ENCODE results near the gene SCLT1.

DNA sequence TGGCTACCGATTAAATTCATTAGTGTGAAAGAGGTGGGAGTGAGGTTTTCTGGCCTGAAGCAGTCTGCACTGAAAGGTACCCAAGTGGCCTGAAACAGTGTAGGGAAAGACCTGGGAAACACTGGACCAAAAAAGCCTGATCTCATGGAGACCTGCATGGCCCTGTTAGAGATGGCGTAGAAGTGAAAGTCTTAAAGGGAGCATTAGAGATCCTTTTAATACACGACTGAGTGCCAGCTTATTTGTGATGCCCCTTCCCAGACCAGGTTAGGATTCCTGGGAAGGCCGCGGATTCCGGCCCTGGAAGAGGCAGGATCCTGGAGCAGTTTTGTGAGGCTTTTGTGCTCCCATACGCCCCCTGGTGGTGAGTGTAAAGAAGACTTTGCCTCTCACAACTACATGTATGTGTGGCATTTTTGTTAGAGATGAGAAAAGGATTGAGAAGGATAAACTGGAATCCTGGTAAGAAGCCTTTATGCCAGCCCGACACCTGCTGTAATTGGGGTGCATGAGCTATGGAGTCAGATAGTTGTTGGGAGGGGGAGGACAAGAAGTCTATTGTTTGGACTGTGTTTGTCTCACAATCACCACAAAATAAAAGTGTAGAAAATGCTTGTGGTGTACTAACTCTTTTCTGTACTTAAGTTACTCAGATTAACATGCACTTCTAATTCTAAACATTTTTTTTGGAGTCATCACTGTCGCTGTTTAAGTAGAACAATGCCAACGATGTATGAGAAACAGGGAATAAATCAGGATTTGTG, 229.8 kb downstream of the SCLT1 start:
- TF ChIP-seq, protein P1, sequence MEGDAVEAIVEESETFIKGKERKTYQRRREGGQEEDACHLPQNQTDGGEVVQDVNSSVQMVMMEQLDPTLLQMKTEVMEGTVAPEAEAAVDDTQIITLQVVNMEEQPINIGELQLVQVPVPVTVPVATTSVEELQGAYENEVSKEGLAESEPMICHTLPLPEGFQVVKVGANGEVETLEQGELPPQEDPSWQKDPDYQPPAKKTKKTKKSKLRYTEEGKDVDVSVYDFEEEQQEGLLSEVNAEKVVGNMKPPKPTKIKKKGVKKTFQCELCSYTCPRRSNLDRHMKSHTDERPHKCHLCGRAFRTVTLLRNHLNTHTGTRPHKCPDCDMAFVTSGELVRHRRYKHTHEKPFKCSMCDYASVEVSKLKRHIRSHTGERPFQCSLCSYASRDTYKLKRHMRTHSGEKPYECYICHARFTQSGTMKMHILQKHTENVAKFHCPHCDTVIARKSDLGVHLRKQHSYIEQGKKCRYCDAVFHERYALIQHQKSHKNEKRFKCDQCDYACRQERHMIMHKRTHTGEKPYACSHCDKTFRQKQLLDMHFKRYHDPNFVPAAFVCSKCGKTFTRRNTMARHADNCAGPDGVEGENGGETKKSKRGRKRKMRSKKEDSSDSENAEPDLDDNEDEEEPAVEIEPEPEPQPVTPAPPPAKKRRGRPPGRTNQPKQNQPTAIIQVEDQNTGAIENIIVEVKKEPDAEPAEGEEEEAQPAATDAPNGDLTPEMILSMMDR (IDR thresholded peaks at IDR 0.05): peak; percentile 85
- TF ChIP-seq, protein P2, sequence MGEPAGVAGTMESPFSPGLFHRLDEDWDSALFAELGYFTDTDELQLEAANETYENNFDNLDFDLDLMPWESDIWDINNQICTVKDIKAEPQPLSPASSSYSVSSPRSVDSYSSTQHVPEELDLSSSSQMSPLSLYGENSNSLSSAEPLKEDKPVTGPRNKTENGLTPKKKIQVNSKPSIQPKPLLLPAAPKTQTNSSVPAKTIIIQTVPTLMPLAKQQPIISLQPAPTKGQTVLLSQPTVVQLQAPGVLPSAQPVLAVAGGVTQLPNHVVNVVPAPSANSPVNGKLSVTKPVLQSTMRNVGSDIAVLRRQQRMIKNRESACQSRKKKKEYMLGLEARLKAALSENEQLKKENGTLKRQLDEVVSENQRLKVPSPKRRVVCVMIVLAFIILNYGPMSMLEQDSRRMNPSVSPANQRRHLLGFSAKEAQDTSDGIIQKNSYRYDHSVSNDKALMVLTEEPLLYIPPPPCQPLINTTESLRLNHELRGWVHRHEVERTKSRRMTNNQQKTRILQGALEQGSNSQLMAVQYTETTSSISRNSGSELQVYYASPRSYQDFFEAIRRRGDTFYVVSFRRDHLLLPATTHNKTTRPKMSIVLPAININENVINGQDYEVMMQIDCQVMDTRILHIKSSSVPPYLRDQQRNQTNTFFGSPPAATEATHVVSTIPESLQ (CRISPR knock-in tag; IDR thresholded peaks at IDR 0.05): no peak
- TF ChIP-seq, protein P3, sequence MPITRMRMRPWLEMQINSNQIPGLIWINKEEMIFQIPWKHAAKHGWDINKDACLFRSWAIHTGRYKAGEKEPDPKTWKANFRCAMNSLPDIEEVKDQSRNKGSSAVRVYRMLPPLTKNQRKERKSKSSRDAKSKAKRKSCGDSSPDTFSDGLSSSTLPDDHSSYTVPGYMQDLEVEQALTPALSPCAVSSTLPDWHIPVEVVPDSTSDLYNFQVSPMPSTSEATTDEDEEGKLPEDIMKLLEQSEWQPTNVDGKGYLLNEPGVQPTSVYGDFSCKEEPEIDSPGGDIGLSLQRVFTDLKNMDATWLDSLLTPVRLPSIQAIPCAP (CRISPR knock-in tag; IDR thresholded peaks at IDR 0.05): no peak
- TF ChIP-seq, protein P4, sequence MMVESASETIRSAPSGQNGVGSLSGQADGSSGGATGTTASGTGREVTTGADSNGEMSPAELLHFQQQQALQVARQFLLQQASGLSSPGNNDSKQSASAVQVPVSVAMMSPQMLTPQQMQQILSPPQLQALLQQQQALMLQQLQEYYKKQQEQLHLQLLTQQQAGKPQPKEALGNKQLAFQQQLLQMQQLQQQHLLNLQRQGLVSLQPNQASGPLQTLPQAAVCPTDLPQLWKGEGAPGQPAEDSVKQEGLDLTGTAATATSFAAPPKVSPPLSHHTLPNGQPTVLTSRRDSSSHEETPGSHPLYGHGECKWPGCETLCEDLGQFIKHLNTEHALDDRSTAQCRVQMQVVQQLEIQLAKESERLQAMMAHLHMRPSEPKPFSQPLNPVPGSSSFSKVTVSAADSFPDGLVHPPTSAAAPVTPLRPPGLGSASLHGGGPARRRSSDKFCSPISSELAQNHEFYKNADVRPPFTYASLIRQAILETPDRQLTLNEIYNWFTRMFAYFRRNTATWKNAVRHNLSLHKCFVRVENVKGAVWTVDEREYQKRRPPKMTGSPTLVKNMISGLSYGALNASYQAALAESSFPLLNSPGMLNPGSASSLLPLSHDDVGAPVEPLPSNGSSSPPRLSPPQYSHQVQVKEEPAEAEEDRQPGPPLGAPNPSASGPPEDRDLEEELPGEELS (CRISPR knock-in tag; IDR thresholded peaks at IDR 0.05): no peak
- TF ChIP-seq, protein P5, sequence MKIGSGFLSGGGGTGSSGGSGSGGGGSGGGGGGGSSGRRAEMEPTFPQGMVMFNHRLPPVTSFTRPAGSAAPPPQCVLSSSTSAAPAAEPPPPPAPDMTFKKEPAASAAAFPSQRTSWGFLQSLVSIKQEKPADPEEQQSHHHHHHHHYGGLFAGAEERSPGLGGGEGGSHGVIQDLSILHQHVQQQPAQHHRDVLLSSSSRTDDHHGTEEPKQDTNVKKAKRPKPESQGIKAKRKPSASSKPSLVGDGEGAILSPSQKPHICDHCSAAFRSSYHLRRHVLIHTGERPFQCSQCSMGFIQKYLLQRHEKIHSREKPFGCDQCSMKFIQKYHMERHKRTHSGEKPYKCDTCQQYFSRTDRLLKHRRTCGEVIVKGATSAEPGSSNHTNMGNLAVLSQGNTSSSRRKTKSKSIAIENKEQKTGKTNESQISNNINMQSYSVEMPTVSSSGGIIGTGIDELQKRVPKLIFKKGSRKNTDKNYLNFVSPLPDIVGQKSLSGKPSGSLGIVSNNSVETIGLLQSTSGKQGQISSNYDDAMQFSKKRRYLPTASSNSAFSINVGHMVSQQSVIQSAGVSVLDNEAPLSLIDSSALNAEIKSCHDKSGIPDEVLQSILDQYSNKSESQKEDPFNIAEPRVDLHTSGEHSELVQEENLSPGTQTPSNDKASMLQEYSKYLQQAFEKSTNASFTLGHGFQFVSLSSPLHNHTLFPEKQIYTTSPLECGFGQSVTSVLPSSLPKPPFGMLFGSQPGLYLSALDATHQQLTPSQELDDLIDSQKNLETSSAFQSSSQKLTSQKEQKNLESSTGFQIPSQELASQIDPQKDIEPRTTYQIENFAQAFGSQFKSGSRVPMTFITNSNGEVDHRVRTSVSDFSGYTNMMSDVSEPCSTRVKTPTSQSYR (CRISPR knock-in tag; IDR thresholded peaks at IDR 0.05): no peak
- no peak for TF ChIP-seq GABPB1 (CRISPR knock-in tag; IDR thresholded peaks at IDR 0.05)

All from WTC11 (cell line).